GM12801 (cell line): Measurements from ENCODE around the gene MT1G.

Experiments
- TF ChIP-seq, protein P1 (sequence below): IDR thresholded peaks from one replicate; pipeline ENCODE4 v1.5.1; 2011; ENCODE audit warnings: control low read depth; ENCODE audit not compliant: insufficient read length; ENCODE audit errors: extremely low read depth

Gene MT1G

DNA sequence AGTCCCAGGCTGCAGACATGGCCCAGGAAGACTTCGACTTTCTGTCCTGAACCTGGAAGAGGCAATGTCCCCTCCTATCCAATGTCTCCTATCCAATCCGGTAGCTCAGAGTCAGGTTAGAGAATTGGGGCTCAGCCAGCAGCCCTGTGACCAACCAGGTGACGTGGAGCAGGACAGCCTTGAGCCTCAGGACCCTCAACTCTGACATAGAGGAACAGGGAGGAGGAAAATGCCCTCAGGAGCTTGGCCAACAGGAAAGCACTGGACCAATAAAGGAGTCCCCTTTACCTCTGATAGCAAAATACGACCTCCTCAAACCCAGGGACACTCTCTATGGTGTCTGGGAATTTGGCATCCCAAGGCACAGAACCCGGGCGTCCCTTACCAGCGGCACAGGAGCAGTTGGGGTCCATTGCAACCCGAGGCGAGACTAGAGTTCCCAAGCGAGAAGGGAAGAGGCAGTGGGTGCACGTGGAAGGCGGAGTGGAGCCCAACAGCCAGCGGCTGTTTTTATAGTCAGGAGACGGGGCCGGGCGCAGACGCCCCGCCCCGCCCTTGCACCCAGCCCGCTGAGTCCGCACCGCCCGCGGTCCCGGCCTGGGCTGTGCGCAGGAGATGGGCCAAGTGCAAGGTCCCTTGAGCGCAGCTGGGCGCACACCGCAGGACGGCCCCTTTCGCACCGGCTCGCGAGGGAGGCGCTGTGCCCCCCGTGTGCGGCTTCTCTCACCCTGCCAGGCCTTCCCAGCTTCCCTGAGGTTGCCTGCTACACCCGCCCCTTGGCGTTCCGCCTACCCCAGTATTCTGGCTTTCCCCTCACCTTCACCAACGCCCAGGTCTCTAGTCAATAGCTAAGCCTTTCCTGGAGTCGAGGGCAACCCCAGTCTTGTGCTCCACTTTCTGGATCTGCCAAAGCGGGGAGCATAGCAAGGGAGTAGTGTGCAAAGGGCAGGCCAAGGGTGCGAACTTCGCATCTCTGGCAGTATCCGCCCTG lies at the start of gene MT1G:
MT1G (minus strand) TSS at position 485 of the 991 bp plus-strand sequence; CDS start at position 413, 72 bp downstream.
- TF ChIP-seq, protein P1, sequence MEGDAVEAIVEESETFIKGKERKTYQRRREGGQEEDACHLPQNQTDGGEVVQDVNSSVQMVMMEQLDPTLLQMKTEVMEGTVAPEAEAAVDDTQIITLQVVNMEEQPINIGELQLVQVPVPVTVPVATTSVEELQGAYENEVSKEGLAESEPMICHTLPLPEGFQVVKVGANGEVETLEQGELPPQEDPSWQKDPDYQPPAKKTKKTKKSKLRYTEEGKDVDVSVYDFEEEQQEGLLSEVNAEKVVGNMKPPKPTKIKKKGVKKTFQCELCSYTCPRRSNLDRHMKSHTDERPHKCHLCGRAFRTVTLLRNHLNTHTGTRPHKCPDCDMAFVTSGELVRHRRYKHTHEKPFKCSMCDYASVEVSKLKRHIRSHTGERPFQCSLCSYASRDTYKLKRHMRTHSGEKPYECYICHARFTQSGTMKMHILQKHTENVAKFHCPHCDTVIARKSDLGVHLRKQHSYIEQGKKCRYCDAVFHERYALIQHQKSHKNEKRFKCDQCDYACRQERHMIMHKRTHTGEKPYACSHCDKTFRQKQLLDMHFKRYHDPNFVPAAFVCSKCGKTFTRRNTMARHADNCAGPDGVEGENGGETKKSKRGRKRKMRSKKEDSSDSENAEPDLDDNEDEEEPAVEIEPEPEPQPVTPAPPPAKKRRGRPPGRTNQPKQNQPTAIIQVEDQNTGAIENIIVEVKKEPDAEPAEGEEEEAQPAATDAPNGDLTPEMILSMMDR, result no peak

DNA sequence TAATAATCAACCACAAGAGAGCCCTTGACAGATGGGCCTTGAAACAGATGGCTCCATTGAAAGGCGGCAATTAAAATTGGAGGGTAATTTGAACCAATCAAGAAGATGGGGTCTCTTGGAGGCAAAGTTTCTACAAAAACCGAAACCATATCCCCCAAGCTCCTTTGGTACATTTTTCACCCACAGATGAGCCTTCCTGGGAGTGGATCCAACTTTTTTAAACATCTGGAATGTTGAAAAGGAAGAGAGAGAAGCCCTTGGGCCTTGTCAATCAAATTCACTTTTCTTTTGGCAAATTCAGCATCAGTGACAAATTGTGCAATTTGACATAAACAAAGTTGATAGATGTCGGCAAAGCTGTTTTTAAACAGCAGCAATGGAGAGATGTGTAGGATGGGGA lies 48.9 kb upstream of the MT1G start:
- TF ChIP-seq, protein P1, result no peak

DNA sequence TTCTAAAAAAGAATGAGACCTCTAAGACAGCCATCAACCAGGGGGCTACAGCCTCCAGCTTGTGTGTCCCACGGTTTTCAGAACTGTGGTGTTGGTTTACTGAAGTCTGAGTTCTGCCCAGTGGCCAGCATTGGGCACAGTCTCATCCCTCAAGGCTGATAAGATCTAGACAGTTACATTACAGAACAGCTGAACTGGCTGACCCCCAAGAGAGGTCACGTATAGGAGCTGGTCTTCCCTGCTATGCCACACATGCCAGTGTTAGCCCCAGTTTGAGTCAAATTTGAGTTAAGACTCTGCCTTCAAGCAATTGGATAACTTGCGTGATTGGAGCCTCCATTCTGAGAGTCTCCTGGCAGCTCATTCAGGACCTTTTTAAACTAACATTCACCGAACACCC lies 47.3 kb upstream of the MT1G start:
- TF ChIP-seq, protein P1, result no peak

DNA sequence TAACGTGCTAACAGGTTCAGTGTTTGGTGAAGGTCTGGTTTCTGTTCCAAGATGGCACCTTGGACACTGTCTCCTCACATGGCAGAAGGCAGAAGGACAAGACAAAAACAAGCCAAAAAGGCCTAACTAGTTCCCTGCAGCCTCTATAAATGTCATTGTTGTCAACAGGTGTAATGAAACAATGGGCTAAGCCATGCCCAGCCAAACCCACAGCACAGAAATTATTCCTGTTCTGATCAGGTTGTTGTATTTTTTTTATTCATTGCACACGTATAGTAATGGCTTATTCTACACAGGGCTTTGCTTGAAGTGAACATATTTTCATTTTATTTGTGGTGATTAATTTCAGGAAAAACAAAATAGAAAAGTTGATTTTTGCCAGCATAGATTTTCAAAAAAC lies 45.9 kb upstream of the MT1G start:
- TF ChIP-seq, protein P1, result no peak

DNA sequence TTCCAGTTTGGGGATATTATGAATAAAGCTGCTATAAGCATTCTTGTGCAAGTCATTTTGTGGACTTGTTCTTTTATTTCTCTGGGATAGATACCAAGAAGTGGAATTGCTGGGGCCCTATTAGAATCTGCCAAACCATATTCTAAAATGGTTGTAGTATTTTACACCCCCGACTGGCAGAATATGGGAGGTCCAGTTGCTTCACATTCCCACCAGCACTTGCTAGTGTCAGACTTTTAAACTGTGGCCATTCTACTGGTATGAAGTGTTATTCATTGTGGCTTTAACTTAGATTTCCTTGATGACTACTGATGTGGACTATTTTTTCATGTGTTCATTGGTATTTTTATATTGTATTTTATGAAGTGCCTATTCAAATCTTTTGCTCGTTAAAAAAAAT lies 44.0 kb upstream of the MT1G start:
- TF ChIP-seq, protein P1, result no peak

DNA sequence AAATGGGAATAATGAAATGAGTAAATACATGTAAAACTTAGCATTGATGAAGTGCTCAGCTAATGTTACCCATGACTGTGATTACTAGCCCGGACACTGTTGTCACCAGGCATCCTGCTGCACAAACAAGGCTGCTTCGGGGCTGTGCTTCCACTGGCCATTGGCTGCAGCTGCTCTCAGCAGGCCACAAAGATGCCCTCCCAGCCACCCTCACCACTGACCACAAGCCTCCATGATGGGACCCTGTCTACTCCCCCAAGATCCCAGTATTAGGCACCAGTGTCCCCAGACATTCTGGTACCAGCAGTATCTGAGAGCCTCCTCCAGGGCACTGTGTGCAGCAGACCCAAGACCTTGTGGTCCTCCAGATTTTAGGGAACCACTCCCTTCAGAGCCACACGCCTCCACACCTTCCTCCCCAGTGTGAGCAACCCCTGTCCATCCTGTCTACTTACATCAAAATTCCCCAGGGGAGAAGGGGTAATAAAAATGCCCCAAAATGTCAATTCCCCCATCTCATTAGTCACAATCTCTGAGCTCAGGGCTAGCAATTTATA lies 42.4 kb upstream of the MT1G start:
- TF ChIP-seq, protein P1, result no peak

DNA sequence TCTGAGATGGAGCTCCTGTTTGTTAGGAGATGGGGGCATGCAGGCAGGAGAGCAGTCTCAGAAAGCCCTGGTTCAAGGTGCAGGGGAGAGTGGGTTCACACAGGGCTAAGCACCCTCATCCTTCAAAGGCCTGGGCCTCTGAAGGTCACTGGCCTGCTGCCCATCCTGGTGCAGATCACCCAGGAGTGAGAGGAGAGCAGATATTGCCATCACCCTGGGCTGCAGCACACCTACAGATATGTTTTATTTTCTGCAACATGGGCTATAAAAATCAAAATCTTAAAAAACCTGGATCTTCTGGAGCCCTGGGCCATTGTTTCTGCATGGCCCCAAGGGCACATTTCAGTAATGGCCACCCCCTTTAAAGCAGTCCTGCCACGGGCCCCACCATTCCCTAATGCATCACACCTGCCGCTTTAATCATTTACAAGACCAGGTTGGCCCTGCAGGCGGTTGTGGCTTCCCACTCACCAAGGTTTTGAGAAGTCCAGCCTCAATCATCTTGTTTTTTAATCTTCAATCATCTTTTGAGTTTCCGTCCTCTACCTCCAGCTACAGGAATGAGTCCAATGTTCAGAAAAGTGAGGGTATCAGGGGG lies 41.7 kb upstream of the MT1G start:
- TF ChIP-seq, protein P1, result no peak
